SU-DHL-6 (cell line): ENCODE measurements around the gene SARDH.

Experiments
- H2AFZ ChIP-seq: fragments of 200-600 bp; sonication (generic); 2 replicates; pipeline ENCODE4 v1.6.1; 2014; ENCODE audit warnings: low read depth, mild to moderate bottlenecking, moderate library complexity, mixed read lengths, antibody characterized with exemption, low read length; ENCODE audit not compliant: severe bottlenecking
- H3F3A ChIP-seq: fragments of 200-600 bp; shearing (Covaris generic); 2 replicates; pipeline ENCODE4 v1.6.0; 2016; ENCODE audit warnings: antibody characterized with exemption, mild to moderate bottlenecking; ENCODE audit not compliant: insufficient read depth
- H3K27ac ChIP-seq: fragments of 200-600 bp; sonication (generic); 2 replicates; pipeline ENCODE4 v1.5.1; 2016; ENCODE audit warnings: low read depth, mild to moderate bottlenecking, low read length, moderate library complexity, mixed read lengths
- H3K27me3 ChIP-seq: fragments of 200-600 bp; sonication (generic), shearing (Covaris generic); 2 replicates; pipeline ENCODE4 v1.6.0; 2014; ENCODE audit warnings: mild to moderate bottlenecking, low read length
- H3K36me3 ChIP-seq: fragments of 200-600 bp; sonication (generic); 2 replicates; pipeline ENCODE4 v1.6.1; 2014; ENCODE audit warnings: mild to moderate bottlenecking, low read length, mixed read lengths
- H3K4me2 ChIP-seq: fragments of 300-600, 200-600 bp; shearing (Covaris generic), sonication (generic); 2 replicates; pipeline ENCODE4 v1.6.0; 2014; ENCODE audit warnings: low read length, low read depth, mild to moderate bottlenecking; ENCODE audit not compliant: poor library complexity, severe bottlenecking
- H3K4me3 ChIP-seq: fragments of 200-600 bp; sonication (generic); 2 replicates; pipeline ENCODE4 v1.5.1; 2014; ENCODE audit warnings: antibody characterized with exemption, low read length, mild to moderate bottlenecking, mixed read lengths; ENCODE audit not compliant: insufficient read depth, poor library complexity, severe bottlenecking
- H3K79me2 ChIP-seq: fragments of 200-600 bp; sonication (generic); 2 replicates; pipeline ENCODE4 v1.6.1; 2014; ENCODE audit warnings: mild to moderate bottlenecking, low read length, moderate library complexity; ENCODE audit not compliant: insufficient read depth
- H3K9ac ChIP-seq: fragments of 200-600 bp; sonication (generic); 2 replicates; pipeline ENCODE4 v1.7.0; 2014; ENCODE audit warnings: mild to moderate bottlenecking, low read length
- H3K9me2 ChIP-seq: fragments of 200-600 bp; sonication (generic); replicated peaks from 2 replicates; pipeline ENCODE4 v1.6.1; 2014; ENCODE audit warnings: low read length; ENCODE audit not compliant: insufficient read depth
- H3K9me3 ChIP-seq: fragments of 200-600 bp; sonication (generic); 2 replicates; pipeline ENCODE4 v1.6.1; 2014; ENCODE audit warnings: low read length, mixed read lengths; ENCODE audit not compliant: insufficient read depth
- H4K20me1 ChIP-seq: fragments of 200-600 bp; sonication (generic); 2 replicates; pipeline ENCODE4 v1.6.1; 2014; ENCODE audit warnings: low read depth, mild to moderate bottlenecking, antibody characterized with exemption, low read length, moderate library complexity, mixed read lengths
- EZH2phosphoT487 ChIP-seq: fragments of 200-600 bp; sonication (generic), shearing (Covaris generic); conservative IDR thresholded peaks from 2 replicates; pipeline ENCODE4 v1.6.1; 2018; ENCODE audit warnings: mild to moderate bottlenecking, antibody characterized with exemption, low read length, moderate library complexity, mixed read lengths
- TF ChIP-seq, protein P1 (sequence below): fragments of 200-600 bp; sonication (generic); IDR thresholded peaks from one replicate; pipeline ENCODE4 v1.5.1; 2017; ENCODE audit warnings: antibody characterized with exemption, mild to moderate bottlenecking, low read length, moderate library complexity; ENCODE audit not compliant: insufficient read depth, poor library complexity, severe bottlenecking

Gene SARDH

DNA sequence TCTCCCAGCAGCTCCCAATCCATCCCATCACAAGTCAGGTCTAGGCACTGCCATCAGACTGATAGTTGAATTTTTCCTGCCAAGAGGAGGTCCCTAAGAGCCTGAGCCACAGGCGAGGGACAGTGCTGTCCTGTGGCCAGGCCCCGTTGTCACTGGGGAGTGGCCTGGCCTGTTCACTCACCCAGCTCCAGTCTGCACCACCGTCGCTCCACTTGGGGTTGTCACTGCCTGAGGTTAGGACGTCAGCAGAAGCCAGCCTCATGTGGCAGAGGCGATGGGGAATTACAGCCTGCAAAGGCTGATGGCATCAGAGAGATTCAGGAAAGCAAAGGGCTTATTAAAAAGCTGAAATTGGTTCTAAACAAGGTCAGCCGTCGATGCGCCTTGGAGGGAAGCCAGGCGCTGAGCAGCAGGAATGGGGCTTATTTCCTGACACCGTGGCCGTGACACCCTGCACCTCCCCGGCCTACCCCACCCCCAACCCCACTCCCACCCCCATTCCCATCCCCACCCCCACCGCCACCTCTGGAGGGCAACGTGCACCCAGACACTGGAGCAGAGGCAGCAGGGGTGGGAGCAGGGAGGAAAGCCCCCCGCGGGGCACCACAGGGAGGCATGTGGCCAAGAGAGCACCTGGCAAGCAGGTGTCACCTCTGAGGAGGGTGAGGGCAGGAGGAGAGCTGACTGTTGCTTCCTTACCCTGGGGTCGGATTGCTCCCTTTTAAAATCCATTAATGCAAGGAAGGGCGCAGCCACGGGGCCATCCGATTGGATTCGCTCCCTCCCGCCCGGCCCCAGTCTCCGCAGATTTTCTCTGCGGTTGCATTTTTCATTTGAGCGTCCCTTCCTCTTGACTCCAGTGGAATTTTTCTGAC is 105.1 kb downstream of the SARDH start:
- no peak overlapping the region for H3K27ac ChIP-seq
- H3K9ac ChIP-seq: no peak overlapping the region
- no peaks in the 10 kb centered on the region for H3K27me3 ChIP-seq
- no peaks in the 10 kb centered on the region for H3K9me2 ChIP-seq
- no peaks in the 10 kb centered on the region for H3K9me3 ChIP-seq
- H3F3A ChIP-seq: no peaks in the 10 kb centered on the region
- H3K4me2 ChIP-seq: no peak overlapping the region
- no peaks in the 10 kb centered on the region for H3K79me2 ChIP-seq
- H2AFZ ChIP-seq: no peak overlapping the region
- TF ChIP-seq, protein P1, sequence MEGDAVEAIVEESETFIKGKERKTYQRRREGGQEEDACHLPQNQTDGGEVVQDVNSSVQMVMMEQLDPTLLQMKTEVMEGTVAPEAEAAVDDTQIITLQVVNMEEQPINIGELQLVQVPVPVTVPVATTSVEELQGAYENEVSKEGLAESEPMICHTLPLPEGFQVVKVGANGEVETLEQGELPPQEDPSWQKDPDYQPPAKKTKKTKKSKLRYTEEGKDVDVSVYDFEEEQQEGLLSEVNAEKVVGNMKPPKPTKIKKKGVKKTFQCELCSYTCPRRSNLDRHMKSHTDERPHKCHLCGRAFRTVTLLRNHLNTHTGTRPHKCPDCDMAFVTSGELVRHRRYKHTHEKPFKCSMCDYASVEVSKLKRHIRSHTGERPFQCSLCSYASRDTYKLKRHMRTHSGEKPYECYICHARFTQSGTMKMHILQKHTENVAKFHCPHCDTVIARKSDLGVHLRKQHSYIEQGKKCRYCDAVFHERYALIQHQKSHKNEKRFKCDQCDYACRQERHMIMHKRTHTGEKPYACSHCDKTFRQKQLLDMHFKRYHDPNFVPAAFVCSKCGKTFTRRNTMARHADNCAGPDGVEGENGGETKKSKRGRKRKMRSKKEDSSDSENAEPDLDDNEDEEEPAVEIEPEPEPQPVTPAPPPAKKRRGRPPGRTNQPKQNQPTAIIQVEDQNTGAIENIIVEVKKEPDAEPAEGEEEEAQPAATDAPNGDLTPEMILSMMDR: no peak
- no peak for TF ChIP-seq EZH2phosphoT487
- no peak overlapping the region for H3K4me3 ChIP-seq
- no peaks in the 10 kb centered on the region for H3K36me3 ChIP-seq
- no peaks in the 10 kb centered on the region for H4K20me1 ChIP-seq

DNA sequence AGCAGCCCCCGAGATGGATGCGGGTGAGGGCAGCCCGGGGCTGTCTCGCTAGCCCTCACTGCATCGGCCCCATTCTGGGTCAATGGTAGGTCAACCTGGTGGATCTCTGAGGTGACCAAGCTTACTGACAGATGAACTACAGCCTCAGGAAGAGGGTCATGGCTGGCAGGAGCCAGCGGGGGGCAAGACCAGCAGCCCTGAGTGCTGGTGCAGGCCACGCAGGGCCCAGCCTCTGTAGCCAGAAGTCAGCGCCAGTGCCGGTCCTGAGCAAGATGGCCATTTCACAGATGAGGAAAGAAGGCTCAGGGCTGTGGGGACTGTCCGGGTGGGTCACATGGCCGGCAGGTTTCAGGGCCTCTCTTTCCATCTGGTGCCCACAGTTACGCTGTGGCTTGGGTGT is 107.0 kb downstream of the SARDH start:
- no peaks in the 10 kb centered on the region for H3K27me3 ChIP-seq
- H3F3A ChIP-seq: no peaks in the 10 kb centered on the region
- H2AFZ ChIP-seq: no peak overlapping the region
- TF ChIP-seq EZH2phosphoT487: no peak
- TF ChIP-seq, protein P1: no peak
- no peak overlapping the region for H3K9ac ChIP-seq
- H3K4me3 ChIP-seq: no peak overlapping the region
- H3K36me3 ChIP-seq: no peaks in the 10 kb centered on the region
- no peak overlapping the region for H3K4me2 ChIP-seq
- no peaks in the 10 kb centered on the region for H4K20me1 ChIP-seq
- H3K79me2 ChIP-seq: no peaks in the 10 kb centered on the region
- H3K9me3 ChIP-seq: no peaks in the 10 kb centered on the region
- no peak overlapping the region for H3K27ac ChIP-seq
- H3K9me2 ChIP-seq: no peaks in the 10 kb centered on the region

DNA sequence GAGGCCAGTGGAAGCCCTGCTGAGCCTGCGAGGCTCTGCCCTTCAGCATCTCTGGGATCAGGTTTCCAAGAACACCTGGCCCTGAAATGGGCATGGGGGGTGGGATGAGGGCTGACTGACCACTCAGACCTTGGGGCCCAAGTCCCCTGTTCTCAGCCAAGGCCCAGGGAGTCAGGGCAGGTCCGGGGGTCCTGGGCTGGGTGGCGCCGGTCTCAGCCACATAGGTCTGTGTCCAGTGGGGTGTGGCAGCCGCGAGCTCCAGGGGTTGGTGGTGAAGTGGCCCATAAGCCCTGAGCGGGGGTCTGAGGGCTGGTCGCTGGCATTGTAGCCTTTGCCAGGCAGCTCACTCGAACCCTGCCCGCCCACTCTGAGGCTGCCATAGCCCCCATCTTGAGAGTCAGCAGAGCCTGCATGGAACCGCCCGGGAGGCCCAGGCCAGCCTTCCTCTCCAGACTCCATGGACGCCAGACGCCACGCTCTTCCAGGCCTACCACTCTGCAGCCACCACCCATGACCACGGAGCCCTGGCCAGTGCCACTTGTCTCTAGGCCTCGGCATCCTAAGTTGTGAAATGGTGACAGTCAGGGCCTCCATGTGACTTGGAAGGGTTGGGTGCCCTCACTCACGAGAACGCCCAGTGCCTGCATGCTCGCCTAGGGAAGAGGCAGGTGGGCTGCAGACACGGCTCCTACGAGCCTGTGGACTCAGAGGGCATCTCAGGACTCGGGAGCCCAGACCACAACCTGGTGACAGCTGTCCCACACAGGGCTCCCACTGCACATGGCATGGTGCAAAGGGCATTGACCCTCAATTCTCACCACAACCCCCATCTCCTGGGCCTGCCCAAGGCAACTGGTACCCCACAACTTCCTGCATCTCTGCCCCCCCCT is 108.7 kb downstream of the SARDH start:
- no peak for TF ChIP-seq EZH2phosphoT487
- TF ChIP-seq, protein P1: no peak
- Histone ChIP-seq H3K27ac (no peak overlapping the region), H2AFZ (no peak overlapping the region), H3K36me3 (no peaks in the 10 kb centered on the region), H3K9ac (no peak overlapping the region), H3F3A (no peaks in the 10 kb centered on the region), H3K9me2 (no peaks in the 10 kb centered on the region), H3K4me3 (no peak overlapping the region), H3K4me2 (no peak overlapping the region), H4K20me1 (no peaks in the 10 kb centered on the region), H3K79me2 (no peaks in the 10 kb centered on the region), H3K9me3 (no peaks in the 10 kb centered on the region), H3K27me3 (no peaks in the 10 kb centered on the region)
